SU-DHL-6 (cell line): Measurements from ENCODE around the gene OR8B8.

Experiments used
- CTCF ChIP-seq: fragments of 200-600 bp; sonication (generic); IDR thresholded peaks from one replicate; pipeline ENCODE4 v1.5.1; 2017; ENCODE audit warnings: antibody characterized with exemption, mild to moderate bottlenecking, low read length, moderate library complexity; ENCODE audit not compliant: insufficient read depth, poor library complexity, severe bottlenecking
- EZH2phosphoT487 ChIP-seq: fragments of 200-600 bp; sonication (generic), shearing (Covaris generic); conservative IDR thresholded peaks from 2 replicates; pipeline ENCODE4 v1.6.1; 2018; ENCODE audit warnings: mild to moderate bottlenecking, antibody characterized with exemption, low read length, moderate library complexity, mixed read lengths

- TF ChIP-seq CTCF (no peak), EZH2phosphoT487 (no peak)
Observed at GRCh38 chr11:124473476-124473875, 28.0 kb upstream of the OR8B8 start.
